GM19023 (cell line): ENCODE measurements around the gene HNF1A.

ENCODE experiments used
- ATAC-seq: cut with Tn5 transposase; IDR thresholded peaks from one replicate; pipeline ENCODE4 v1.9.1; 2021; ENCODE audit warnings: mild to moderate bottlenecking, moderate library complexity; ENCODE audit not compliant: unreplicated experiment

The HNF1A gene

DNA sequence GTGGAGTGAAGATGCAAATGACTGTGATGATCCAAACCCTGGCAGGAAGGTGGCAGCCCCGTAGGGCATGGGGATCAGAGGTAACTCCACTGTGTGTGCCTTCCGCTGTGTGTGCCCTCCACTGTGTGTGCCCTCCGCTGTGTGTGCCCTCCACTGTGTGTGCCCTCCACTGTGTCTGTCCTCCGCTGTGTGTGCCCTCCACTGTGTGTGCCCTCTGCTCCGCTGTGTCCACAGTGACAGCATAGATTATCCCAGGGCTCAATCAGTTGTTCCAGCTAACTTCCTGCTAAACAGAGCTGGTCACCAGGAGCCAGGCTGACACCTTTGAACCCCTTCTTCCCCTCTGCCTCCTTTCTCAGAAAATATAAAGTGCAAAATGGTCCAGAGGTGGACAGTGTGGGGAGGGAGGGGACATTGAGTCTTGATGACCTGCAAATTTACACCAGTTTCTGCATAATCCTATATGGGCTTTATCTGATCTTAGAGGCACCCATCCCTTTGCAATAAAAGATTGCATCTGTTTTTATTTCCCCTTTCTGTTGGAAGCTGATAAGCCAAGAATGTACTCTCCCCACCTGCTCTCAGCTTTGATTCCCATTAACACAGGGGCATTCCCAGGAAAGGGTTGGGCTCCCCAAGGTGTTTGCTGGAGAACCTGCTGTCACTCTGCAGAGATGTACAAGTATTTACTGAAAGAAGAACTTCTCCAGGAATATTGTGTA lies 21.6 kb upstream of the HNF1A start:
- no peak for ATAC-seq

DNA sequence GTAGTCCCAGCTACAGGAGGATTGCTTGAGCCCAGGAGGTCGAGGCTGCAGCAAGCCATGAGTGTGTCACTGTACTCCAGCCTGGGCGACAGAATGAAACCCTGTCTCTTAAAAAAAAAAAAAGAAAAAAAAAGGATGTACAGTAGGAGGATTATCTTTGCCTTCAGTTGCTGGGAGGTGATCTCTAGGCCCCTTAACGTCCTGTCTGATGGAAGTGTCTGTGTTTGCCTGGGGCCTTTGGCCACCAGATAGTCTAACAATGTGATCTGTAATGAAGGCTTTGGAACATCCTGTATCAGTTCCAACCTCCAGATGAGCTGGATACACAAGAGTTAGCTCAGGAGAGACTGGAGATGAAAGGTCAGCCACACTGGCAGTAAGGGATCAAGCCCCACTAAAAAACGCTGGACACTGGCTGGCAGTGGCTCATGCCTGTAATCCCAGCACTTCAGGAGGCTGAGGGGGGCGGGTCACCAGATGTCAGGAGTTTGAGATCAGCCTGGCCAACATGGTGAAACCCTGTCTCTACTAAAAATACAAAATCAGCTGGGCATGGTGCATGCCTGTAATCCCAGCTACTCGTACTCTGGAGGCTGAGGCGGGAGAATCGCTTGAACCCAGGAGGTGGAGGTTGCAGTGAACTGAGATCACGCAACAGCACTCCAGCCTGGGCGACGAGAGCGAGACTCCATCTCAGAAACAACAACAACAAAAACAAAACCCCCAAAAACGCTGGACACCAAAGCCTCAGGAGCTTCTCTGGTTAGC lies 19.0 kb upstream of the HNF1A start:
- no peak for ATAC-seq

DNA sequence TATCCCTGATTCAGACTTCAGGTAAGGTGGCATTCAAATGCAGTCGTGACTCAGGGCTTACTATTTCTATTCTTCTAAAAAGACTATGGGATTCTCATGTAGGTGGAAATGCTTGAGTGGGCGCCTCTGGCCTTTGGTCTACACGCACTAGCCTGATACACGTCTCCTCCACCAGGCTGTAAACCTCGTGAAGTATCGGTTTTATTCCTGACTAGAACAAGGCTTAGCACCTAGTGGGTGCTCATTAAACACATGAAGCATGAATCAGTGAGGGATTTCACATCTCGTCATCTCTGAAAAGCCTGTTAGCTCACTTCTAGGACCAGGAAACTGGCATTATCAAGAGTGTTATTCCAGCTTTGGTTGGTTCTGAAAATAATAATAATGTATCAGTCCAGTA lies 17.7 kb upstream of the HNF1A start:
- ATAC-seq: no peak

DNA sequence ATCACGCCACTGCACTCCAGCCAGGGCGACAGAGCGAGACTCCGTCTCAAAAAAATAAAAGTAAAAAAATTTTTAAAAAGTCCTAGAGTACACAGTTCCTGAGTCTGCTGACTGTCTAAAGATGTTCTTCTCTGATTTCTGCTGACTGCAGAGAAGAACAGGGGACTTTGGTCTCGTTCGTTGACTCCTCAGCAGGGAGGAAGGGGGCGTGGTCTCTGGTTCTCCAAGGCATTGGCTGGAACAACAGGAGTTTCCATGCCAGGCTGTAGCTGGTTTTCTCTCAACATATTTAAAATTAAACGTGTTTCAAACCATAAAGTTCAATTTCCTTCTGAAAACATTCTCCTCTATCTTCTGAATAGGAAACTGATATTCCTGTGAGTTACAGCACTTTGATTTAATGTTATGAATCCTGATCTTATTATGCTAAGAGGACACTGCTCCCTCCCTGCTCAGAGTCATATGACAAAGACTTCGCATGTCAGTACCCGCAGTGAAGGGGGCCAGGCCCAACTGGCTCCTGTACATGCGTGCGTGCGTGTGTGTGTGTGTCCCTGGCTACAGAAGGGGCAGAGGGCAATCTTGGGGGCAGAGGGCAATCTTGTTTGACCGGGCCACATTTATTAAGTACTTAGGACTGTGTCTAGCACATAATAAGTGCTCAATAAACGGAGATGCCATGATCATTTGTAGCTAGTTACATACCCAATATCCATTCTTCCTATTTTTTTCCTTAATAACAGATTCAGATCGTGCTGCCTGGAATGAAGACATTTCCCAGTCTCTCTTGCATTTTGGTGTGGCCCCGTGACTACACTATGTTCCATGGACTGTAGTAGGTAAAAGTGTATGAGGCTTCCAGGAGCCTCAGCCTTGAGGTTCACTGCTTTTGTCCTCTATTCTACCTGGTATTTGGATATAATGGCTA lies 16.5 kb upstream of the HNF1A start:
- ATAC-seq: no peak

DNA sequence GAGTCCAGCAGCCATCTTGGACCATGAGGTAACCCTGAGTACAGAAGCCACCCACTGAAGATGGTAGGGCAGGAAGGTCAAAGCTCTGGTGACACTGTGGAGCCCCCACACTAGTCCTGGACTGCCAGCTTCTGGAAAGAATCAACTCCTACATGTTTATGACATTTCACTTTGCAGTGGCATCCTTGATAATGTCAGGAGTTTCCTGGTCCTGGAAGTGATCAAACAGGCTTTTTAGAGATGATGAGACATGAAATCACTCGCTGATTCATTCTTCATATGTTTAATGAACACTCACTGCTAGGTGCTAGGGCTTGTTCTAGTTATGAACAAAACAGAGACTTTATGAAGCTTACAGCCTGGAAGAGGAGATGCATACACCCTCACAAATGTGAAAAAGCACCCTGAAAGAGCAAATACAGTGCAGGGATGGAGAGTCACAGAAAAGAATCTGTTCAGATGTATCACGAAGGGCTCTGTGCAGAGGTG lies 15.8 kb upstream of the HNF1A start:
- no peak for ATAC-seq

DNA sequence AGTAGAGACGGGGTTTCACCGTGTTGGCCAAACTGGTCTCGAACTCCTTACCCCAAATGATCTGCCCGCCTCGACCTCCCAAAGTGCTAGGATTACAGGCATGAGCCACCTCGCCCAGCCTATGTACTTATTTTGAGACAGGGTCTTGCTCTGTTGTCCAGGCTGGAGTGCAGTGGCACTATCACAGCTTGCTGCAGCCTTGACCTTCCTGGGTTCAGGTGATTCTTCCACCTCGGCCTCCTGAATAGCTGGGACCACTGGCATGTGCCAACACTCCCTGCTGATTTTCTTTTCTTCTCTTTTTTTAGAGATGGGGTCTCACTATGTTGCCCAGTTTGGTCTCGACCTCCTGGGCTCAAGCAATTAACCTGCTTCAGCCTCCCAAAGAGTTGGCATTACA lies 14.0 kb upstream of the HNF1A start:
- no peak for ATAC-seq

DNA sequence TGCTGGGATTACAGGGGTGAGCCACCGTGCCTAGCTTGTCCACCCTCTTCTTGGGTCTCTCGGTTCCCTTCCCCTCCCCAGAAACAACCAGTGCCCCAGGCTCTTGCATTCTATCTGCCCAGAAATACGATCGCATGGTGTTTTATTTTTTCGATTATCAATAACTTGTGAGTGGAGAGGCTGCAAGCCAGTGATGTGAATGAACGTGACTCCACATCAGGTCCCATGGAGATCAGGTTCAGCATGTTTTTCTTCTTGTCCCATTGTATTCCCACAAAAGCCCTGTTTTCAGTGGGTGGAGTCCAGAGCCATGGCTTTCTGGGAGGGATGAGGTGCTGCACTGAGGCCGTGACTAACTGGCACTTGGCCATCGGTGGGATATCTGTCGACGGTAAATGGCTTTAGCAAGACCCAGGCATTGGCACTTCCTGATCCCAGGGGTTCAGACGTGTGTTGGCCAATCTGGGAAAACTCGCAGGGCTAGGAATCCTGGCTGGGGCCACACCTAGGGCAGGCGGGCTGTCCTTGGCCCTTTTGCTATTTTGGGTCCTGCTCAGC lies 12.7 kb upstream of the HNF1A start:
- no peak for ATAC-seq

DNA sequence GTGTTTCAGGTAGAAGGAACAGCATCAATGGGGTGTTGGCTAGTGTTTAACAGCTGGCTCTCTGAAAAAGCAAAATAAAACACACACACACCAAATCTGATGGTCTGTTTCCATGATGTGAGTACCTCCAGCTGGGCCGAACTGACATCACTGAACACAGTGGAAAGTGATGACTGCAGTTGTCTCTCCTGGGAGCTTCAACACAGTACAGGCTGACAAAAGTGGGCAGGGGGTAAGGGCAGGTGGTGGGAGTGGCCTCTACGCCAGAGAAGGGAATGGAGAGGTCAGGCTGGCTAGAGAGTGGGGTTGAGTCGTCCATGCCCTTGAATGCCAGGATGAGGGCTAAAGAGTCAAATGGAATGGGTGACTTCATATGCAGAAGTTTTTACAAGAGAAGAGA lies 8.0 kb upstream of the HNF1A start:
- ATAC-seq: no peak

DNA sequence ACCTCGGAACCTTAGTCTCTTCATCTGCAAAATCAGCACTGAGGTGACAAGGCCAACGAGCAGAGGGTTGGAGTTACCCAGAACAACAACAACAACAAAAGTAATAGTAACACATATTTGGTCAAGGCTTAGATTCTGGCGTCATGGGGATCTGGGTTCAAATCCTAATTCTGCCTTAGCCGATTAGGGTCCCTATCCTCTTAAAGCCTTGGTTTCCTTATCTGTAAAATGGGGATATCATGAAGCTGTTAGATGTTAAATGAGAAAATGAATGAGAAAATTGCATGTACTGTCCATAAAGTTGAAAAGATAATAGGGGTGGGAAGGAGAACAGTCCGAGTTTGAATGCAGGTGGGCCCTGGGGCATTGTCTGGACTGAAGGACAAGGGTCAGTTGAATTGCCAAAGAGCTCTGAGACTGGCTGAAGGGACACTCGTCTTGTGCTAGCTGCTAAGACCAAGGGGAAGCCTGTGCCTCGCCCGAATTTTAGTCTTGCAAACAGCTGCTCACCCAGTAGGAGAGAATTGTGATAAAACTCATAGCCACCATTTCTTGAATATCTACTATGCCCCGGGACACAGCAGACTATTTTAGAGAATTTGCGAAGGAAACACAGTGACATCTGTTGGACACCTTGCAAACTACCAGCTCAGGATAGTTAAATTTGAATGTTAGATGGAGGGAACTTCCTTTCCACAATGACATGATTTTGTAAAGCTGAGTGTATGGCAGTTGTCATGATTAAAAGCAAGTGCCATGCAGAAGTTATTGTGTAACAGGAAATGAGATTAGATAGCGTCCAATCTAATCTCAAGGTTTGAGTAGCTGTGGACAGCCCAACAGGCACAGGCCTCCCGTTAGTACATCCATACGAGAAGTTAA lies 6.8 kb upstream of the HNF1A start:
- ATAC-seq: no peak

DNA sequence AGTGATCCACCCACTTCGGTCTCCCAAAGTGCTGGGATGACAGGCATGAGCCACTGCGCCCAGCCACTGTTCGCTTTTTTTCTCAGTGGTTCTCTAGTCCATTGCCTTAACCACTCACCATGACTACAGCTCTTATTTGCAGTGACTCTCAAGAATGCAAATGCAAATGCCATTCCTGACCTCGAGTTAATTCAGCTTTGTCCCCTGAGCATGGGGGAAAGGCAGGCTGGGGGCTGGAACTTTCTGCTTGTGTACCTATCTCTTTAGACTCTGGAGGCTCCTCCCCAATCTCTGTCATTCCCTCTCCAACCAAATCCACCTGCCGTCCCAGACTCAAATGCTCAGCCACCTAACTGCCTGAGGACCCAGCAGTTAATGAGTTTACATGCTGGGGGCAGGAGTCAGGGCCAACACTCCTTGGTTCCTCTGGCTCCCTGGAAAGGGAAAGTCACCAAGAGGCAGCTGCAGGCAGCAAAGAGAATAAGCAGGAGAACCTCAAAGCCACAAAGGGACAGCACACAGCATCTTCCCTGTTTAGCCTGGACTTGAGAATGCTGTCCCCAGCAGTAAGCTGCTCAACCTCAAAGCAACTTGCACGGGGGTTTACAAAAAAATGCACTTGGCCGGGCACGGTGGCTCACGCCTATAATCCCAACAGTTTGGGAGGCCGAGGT lies 5.3 kb upstream of the HNF1A start:
- ATAC-seq: no peak

DNA sequence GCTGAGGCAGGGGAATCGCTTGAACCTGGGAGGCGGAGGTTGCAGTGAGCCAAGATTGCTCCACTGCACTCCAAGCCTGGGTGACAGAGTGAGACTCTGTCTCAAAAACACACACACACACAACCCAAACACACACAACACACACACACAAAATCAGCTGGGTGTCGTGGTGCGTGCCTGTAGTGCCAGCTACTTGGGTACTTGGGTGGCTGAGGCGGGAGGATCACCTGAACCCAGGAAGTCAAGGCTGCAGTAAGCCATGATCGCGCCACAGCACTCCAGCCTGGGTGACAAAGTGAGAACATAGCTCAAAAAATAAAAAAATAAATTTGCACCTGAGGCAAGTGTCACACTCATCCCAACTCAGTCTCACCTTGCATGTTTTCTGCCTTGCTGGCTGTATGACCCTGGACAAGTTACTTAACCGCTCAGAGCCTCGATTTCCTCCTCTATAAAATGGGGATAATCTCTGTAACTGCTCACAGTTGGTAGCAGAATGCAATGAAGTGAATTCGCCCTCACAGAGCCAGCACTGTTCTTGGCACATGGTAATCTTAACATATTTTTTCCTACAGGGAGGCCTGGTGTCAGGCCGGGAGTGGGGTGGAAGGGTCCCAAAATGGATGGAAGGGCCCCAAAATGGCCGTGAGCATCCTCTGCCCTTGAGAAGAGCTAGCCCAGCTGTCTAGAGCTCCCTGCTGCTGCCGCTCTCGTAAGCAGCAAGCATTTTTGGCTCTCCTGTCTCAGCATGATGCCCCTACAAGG lies 630 bp upstream of the HNF1A start:
- ATAC-seq: no peak

DNA sequence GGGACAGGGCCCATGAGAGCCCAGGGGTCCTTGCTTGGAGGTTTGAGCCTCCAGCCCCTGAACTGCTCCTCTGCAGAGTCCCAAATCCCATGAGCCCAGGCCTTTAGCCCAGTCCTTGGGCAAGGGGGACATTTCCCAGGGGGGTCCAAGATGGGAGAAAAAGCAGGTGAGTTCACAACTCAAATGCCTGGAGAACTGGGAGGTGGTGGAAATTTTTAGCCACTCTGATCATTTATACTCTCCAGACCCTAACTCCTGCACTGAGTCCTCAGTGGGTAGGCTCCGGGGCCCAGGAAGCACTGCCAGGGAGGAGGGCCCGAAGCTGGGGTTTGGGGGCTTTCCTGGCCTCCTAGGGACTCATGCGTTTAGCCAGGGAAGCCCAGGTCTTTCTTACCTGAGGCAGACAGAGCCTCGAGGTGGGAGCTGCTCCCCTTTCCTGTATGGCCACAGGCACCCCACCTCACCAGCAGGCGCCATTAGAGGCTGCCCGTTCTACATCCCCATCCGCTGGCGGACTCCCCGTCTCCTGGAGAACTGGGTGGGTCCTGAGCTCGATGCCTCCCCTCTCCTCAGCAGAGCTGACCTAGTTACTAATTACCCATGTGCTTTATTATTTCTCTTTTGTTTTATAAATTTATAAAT lies 998 bp downstream of the HNF1A start:
- ATAC-seq: no peak

DNA sequence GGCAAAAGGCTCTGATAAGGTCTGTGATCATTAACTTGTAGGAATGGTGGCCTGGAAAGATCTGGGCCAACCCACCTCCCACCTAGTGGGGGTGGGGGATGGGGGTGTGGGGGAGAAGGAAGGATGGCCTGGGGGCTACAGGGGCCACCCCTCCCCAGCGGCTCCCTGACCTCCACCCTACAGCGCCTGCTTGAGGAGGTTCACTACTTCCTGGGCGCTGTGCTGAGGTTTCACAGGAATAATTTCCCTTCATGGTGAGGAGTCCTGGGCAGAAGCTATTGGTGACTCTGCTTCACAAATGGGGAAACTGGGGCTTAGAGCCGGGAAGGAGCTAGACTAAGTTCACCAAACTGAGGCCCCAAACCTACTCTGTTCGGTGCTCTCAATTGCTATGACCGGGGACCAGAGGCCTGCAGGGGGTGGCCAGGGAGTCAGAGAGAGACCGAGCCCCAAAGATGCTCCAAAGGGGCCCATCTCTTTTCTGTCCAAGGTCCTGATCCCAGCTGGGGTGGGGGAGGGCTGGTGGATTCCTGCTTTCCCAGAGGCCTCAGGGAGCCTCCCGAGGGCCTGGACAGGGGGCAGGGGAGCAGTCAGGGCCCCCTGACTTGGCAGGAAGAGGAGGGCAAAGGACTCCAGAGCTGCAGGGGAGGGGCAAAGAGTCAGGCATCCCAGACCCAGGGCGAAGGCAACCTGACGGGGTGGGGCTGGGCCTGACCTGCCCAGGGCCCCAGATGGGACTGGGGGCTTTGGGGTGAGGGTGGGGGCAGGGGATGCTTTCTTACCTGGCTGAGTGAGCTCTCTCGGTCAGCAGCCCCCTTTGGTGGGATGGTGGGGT lies 1.7 kb downstream of the HNF1A start:
- ATAC-seq: no peak

DNA sequence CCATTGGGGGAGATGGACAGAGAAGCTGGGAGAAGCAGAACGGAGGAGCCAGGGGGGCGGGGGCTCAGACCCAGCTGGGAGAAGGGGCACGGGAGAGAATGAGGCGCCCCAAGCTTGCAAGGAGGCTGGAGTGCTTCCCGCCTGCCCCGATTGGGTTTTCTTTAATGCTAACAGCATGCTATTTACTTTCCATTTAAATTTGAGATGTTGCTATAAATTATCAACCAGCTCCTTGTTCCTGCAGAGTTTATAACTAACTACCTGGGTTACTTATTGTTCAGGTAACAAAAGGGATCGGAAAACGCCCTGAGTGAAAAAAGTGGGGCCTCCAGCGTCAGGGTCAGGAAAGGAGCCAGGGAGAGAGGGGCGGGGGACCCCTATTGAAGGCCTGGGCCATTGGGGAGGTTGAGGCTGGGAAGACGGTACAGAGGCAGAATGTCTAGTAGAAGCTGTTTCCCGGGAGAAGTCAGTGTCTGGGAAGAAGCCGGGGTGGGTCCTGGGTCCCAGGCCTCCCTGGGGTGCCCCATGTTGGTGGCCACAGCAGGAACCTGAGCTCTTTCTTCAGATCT lies 2.5 kb downstream of the HNF1A start:
- no peak for ATAC-seq

DNA sequence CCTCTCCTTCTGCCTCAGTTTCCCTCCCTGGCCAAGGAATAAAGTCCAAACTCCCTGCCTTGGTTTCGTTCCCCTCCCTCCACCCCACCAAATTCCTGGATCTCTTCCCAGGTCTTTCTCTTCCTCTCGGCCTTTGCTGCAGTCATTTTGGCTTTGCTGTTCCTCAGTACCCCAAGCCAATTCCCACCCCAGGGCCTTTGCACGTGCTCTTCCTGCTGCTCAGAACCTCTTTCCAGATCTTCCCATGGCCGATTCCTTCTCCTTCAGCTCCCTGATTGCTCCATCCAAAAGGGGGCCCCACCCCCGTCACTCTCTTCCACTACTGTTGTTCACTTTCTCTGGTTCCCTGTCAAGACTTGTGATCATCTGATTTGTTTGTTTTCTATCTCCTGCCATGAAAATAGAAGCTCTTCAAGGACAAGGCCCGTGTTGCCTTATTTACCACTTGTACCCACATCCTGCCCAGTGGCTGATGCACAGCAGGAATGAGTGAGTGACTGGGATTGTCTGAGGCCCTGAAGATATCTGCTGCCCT lies 3.1 kb downstream of the HNF1A start:
- no peak for ATAC-seq

DNA sequence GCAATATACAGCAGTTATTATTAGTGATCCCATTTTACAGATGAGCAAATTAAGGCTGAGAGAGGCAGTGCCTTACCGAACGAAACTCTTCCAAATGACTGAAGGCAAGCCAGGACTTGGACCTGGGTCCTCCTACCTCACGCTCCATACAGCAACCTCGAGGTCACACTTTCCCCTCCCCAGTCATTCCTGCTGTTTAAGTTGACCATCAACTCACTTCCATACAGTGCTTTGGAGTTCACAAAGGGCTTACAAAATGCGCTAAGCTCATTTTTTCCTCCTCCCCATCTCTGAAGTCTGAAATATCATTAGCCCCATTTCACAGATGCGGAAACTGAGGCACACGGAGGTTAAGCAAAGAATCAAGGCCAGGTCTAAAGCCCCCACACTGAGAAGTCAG lies 4.3 kb downstream of the HNF1A start:
- no peak for ATAC-seq

DNA sequence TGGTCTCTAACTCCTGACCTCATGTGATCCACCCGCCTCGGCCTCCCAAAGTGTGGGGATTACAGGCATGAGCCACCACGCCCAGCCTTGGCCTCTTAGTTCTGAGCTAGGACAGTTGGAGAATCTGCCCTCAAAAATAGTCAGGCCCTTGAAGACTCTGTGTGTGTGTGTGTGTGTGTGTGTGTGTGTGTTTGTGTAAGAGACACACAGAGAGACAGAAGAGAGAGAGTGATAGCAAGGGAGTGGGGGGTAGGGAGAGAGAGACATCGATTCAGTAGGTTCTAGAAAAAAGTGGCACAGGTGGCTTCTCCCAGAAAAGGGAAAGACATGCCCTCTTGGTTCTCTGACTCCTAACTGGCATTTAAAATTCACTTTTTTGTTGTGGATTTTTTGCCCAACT lies 5.4 kb downstream of the HNF1A start:
- ATAC-seq: no peak
